ENCODE data around the gene SETD2.

GRCh38 chr3:47149339-47149933 is 14.5 kb downstream of the SETD2 start:
- no peak for TF ChIP-seq TCF12 (IDR thresholded peaks at IDR 0.05; ENCODE audit: low read depth, low read length)
- TF ChIP-seq CTCF (IDR thresholded peaks at IDR 0.05; ENCODE audit: control extremely low read depth in 1 of 3, insufficient read depth in 1 of 3, low read depth in 1 of 3, low read length in 3 of 3): no peak
- no peak for TF ChIP-seq NRF1 (IDR thresholded peaks at IDR 0.05; ENCODE audit: low read depth, low read length)
- no peak for TF ChIP-seq POLR2AphosphoS5 (IDR thresholded peaks at IDR 0.05; ENCODE audit: low read depth, low read length)
- TF ChIP-seq HDAC2 (IDR thresholded peaks at IDR 0.05; ENCODE audit: borderline replicate concordance in 1 of 2, low read depth in 2 of 2, low read length in 2 of 2): no peak
- TF ChIP-seq GTF2F1 (IDR thresholded peaks at IDR 0.05; ENCODE audit: borderline replicate concordance, low read depth, low read length): no peak
- no peak for TF ChIP-seq TEAD4 (IDR thresholded peaks at IDR 0.05; ENCODE audit: low read depth, low read length)
- TF ChIP-seq ZNF274 (IDR thresholded peaks at IDR 0.05; ENCODE audit: borderline replicate concordance, extremely low read depth, low read length): no peak
- TF ChIP-seq, protein P1, sequence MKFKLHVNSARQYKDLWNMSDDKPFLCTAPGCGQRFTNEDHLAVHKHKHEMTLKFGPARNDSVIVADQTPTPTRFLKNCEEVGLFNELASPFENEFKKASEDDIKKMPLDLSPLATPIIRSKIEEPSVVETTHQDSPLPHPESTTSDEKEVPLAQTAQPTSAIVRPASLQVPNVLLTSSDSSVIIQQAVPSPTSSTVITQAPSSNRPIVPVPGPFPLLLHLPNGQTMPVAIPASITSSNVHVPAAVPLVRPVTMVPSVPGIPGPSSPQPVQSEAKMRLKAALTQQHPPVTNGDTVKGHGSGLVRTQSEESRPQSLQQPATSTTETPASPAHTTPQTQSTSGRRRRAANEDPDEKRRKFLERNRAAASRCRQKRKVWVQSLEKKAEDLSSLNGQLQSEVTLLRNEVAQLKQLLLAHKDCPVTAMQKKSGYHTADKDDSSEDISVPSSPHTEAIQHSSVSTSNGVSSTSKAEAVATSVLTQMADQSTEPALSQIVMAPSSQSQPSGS (IDR thresholded peaks at IDR 0.05; ENCODE audit: low read length): no peak
- no peak for TF ChIP-seq CBX8 (IDR thresholded peaks at IDR 0.05; ENCODE audit: borderline replicate concordance, low read depth, low read length)
- no peak for TF ChIP-seq RAD21 (IDR thresholded peaks at IDR 0.05 in 1 of 2, conservative IDR thresholded peaks at IDR 0.05 in 1 of 2; ENCODE audit: low read depth in 2 of 2, low read length in 2 of 2)
- no peak for TF ChIP-seq BRCA1 (IDR thresholded peaks at IDR 0.05; ENCODE audit: low read depth, low read length)
- TF ChIP-seq FOSL1 (IDR thresholded peaks at IDR 0.05; ENCODE audit: insufficient read depth, low read depth, low read length): no peak

All from H1 (cell line).